ENCODE results near the gene BTBD8.

DNA sequence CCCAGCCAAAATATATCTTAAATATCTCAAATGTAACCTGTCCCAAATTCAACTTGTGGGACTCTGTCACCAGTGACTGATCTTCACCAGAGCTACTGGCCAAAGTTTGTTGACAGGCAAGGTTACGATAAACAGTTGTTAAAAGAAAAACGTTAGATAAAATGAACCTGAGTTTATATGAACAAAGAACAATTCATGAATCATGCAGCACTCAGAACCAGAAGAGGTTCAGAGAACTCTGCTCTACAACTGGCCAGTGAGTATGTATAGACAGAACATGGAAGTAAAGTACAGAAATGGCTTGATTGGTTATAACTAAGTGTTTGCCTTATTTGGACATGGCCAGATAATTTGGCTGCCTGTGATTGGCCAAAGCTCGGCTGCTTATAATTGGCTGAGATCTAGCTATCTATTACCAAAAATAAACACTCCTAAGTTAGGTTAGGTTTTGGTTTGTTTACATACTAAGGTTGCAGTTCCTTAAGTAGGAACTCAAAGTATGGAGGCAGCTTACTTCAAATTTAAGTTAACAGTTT, 25.5 kb downstream of the BTBD8 start:
- TF ChIP-seq POLR2AphosphoS5 (IDR thresholded peaks at IDR 0.05; ENCODE audit: low read depth, low read length) (no peak), POLR2A (IDR thresholded peaks at IDR 0.05; ENCODE audit: low read depth, low read length) (no peak), TAF1 (IDR thresholded peaks at IDR 0.05; ENCODE audit: low read depth, low read length) (no peak), POU2F2 (IDR thresholded peaks at IDR 0.05; ENCODE audit: low read depth, low read length) (no peak), SPI1 (IDR thresholded peaks at IDR 0.05; ENCODE audit: low read depth, low read length) (no peak)
